Astrocyte (in vitro differentiated cells and primary cell): Measurements from ENCODE around the gene RPLP1. TPM values are rescaled to one million over a fixed set of nuclear protein-coding genes. Genes with fewer than 3 reads are reported as not detected.

Experiments
- DNase-seq: peaks from one replicate; pipeline ENCODE4 v3.0.0-alpha.2; 2010; ENCODE audit warnings: low read depth
- FAIRE-seq: peaks from 2 replicates; lab custom pipeline; 2011; peaks lifted over from hg19 to GRCh38; lab: Jason Lieb, UNC
- H2AFZ ChIP-seq: 2 replicates; pipeline ENCODE4 v1.6.0; 2012; ENCODE audit warnings: low read depth, low read length, inconsistent platforms
- H3K27ac ChIP-seq: 2 replicates; pipeline ENCODE4 v1.5.1; 2011; ENCODE audit warnings: low read depth, low read length, inconsistent platforms
- H3K27me3 ChIP-seq: 2 replicates; pipeline ENCODE4 v1.6.0; 2011; ENCODE audit warnings: low read length, inconsistent platforms; ENCODE audit not compliant: insufficient read depth
- H3K36me3 ChIP-seq: 2 replicates; pipeline ENCODE4 v1.5.1; 2011; ENCODE audit warnings: low read length, inconsistent platforms; ENCODE audit not compliant: insufficient read depth
- H3K4me1 ChIP-seq: 2 replicates; pipeline ENCODE4 v1.5.1; 2011; ENCODE audit warnings: low read length, inconsistent platforms; ENCODE audit not compliant: insufficient read depth
- H3K4me2 ChIP-seq: 2 replicates; pipeline ENCODE4 v1.6.0; 2012; ENCODE audit warnings: low read length, inconsistent platforms
- H3K4me3 ChIP-seq: 2 replicates; pipeline ENCODE4 v1.5.1; 2011; ENCODE audit warnings: low read depth, mild to moderate bottlenecking, low read length, inconsistent platforms; ENCODE audit not compliant: insufficient read depth
- H3K79me2 ChIP-seq: 2 replicates; pipeline ENCODE4 v1.6.0; 2012; ENCODE audit warnings: mild to moderate bottlenecking, low read length, inconsistent platforms; ENCODE audit not compliant: insufficient read depth
- H3K9ac ChIP-seq: 2 replicates; pipeline ENCODE4 v1.6.0; 2012; ENCODE audit warnings: mild to moderate bottlenecking, low read length, inconsistent platforms
- H3K9me3 ChIP-seq: 2 replicates; pipeline ENCODE4 v1.5.1; 2012; ENCODE audit warnings: low read depth, mild to moderate bottlenecking, low read length, inconsistent platforms; ENCODE audit not compliant: insufficient read depth
- H4K20me1 ChIP-seq: 2 replicates; pipeline ENCODE4 v1.6.0; 2012; ENCODE audit warnings: low read length, inconsistent platforms; ENCODE audit not compliant: insufficient read depth
- H3K27ac Mint-ChIP-seq: one replicate; pipeline ENCODE4 v1.8.0; 2021; ENCODE audit warnings: mild to moderate bottlenecking, mixed read lengths; ENCODE audit not compliant: unreplicated experiment
- H3K27me3 Mint-ChIP-seq: one replicate; pipeline ENCODE4 v1.8.0; 2021; ENCODE audit warnings: low read depth, mixed read lengths; ENCODE audit not compliant: unreplicated experiment
- H3K36me3 Mint-ChIP-seq: one replicate; pipeline ENCODE4 v1.8.0; 2021; ENCODE audit warnings: low read depth, mixed read lengths; ENCODE audit not compliant: unreplicated experiment
- H3K4me1 Mint-ChIP-seq: one replicate; pipeline ENCODE4 v1.8.0; 2021; ENCODE audit warnings: low read depth, mixed read lengths; ENCODE audit not compliant: unreplicated experiment
- H3K4me3 Mint-ChIP-seq: one replicate; pipeline ENCODE4 v1.8.0; 2021; ENCODE audit warnings: mild to moderate bottlenecking, moderate library complexity, mixed read lengths; ENCODE audit not compliant: unreplicated experiment
- H3K9me3 Mint-ChIP-seq: one replicate; pipeline ENCODE4 v1.8.0; 2021; ENCODE audit warnings: mild to moderate bottlenecking, mixed read lengths; ENCODE audit not compliant: unreplicated experiment
- EZH2 ChIP-seq: IDR thresholded peaks from 2 replicates; pipeline ENCODE4 v1.6.1; 2012; ENCODE audit warnings: mild to moderate bottlenecking, low read length, inconsistent platforms; ENCODE audit not compliant: insufficient read depth
- total RNA-seq: library from RNA; stranded (reverse); gene quantifications from 2 replicates; pipeline ENCODE4 v1.2.1, GENCODE V29; 2021
- TF ChIP-seq, protein P1 (sequence below): IDR thresholded peaks from 2 replicates; pipeline ENCODE4 v1.5.1; 2011; ENCODE audit warnings: low read depth, mild to moderate bottlenecking, inconsistent platforms, low read length, moderate library complexity; ENCODE audit not compliant: insufficient read depth

The RPLP1 gene
- total RNA-seq, 1 donor from 2014 or later: 1,465 TPM

DNA sequence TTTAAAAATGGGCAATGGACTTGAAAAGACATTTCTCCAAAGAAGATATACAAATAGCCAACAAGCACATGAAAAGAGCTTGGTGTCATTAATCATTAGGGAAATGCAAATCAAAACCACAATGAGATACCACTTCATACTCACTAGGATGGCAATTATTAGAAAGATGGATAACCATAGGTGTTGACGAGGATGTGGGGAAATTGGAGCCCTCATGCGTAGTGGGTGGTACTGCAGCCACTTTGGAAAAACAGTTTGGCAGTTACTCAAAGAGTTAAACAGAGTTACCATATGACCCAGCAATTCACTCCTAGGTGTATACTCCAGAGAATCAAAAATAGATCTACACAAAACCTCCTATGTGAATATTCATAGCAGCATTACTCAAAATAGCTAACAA, 27.4 kb downstream of the RPLP1 start:
- H3K4me2 ChIP-seq: no peak overlapping the region
- H4K20me1 ChIP-seq: no peaks in the 10 kb centered on the region
- no peak for DNase-seq
- no peaks in the 10 kb centered on the region for H3K79me2 ChIP-seq
- no peak overlapping the region for H3K9ac ChIP-seq
- H3K36me3 ChIP-seq: no peaks in the 10 kb centered on the region
- peaks cover 2% of the 10 kb centered on the region for H3K4me1 ChIP-seq
- H3K4me3 ChIP-seq: no peak overlapping the region
- Mint-ChIP-seq H3K4me1 (no peaks in the 10 kb centered on the region), H3K4me3 (no peak overlapping the region), H3K27me3 (peaks cover 52% of the 10 kb centered on the region), H3K9me3 (peaks cover 3% of the 10 kb centered on the region), H3K27ac (no peak overlapping the region), H3K36me3 (peaks cover 8% of the 10 kb centered on the region)
- no peak overlapping the region for H3K27ac ChIP-seq
- H3K9me3 ChIP-seq: no peaks in the 10 kb centered on the region
- no peak for FAIRE-seq
- TF ChIP-seq, protein P1, sequence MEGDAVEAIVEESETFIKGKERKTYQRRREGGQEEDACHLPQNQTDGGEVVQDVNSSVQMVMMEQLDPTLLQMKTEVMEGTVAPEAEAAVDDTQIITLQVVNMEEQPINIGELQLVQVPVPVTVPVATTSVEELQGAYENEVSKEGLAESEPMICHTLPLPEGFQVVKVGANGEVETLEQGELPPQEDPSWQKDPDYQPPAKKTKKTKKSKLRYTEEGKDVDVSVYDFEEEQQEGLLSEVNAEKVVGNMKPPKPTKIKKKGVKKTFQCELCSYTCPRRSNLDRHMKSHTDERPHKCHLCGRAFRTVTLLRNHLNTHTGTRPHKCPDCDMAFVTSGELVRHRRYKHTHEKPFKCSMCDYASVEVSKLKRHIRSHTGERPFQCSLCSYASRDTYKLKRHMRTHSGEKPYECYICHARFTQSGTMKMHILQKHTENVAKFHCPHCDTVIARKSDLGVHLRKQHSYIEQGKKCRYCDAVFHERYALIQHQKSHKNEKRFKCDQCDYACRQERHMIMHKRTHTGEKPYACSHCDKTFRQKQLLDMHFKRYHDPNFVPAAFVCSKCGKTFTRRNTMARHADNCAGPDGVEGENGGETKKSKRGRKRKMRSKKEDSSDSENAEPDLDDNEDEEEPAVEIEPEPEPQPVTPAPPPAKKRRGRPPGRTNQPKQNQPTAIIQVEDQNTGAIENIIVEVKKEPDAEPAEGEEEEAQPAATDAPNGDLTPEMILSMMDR: no peak
- TF ChIP-seq EZH2: no peak
- H2AFZ ChIP-seq: no peak overlapping the region
- H3K27me3 ChIP-seq: no peaks in the 10 kb centered on the region

DNA sequence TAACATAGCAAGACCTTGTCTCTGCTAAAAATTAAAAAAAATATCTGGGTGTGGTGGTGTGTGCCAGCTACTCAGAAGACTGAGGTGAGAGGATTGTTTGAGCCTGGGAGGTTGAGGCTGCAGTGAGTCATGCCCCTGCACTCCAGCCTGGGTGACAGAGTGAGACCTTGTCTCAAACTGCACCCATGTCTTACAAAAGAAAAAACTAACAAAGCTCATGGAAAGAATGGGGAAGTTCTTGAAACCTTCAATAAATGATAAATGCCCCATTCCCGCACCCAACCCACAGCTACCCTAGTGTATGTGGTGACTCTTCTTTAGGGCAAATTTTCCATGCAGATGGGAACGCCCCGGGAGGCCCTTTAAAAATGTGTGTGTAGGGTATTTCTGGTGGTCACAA, 28.3 kb downstream of the RPLP1 start:
- no peaks in the 10 kb centered on the region for H3K4me1 Mint-ChIP-seq
- DNase-seq (no peak), FAIRE-seq (no peak)
- H3K4me3 Mint-ChIP-seq: no peak overlapping the region
- H3K4me3 ChIP-seq: no peak overlapping the region
- no peaks in the 10 kb centered on the region for H4K20me1 ChIP-seq
- no peak overlapping the region for H3K27ac ChIP-seq
- H3K79me2 ChIP-seq: no peaks in the 10 kb centered on the region
- TF ChIP-seq, protein P1: no peak
- no peak for TF ChIP-seq EZH2
- no peaks in the 10 kb centered on the region for H3K27me3 ChIP-seq
- no peaks in the 10 kb centered on the region for H3K9me3 ChIP-seq
- peaks cover 55% of the 10 kb centered on the region for H3K27me3 Mint-ChIP-seq
- H2AFZ ChIP-seq: no peak overlapping the region
- H3K9ac ChIP-seq: no peak overlapping the region
- H3K36me3 Mint-ChIP-seq: peaks cover 8% of the 10 kb centered on the region
- H3K4me1 ChIP-seq: no peaks in the 10 kb centered on the region
- H3K9me3 Mint-ChIP-seq: peaks cover 7% of the 10 kb centered on the region
- no peaks in the 10 kb centered on the region for H3K36me3 ChIP-seq
- no peak overlapping the region for H3K27ac Mint-ChIP-seq
- H3K4me2 ChIP-seq: no peak overlapping the region

DNA sequence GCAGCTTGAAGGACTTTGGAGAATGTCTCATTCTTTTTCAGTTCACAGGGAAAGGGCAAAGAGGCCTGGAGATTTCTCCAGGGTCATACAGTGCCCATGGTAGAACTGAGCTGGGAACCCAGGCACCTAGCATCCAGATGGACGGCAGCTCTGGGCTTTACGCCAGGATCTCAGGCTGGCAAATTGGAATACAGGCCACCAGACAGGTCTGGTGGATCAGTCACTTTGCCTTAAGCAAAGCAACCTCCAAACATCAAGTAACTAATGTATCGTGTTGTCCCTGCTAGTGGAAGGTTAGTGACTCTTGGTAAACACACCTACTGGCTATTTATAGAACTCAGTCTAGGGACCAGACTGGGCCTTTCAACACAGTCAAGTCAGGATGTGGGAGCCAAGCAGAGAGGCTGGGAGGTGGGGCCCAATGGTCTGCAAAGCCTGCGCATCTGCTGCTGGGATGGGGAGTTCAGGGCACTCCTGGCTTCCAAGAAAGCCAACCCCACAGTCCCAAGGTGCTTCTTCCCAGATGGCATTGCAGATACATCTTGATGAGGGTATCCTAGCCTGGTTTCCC, 30.2 kb downstream of the RPLP1 start:
- H3K9me3 ChIP-seq: no peaks in the 10 kb centered on the region
- no peaks in the 10 kb centered on the region for H4K20me1 ChIP-seq
- H3K4me3 ChIP-seq: no peak overlapping the region
- no peaks in the 10 kb centered on the region for H3K4me1 ChIP-seq
- FAIRE-seq (no peak), DNase-seq (no peak)
- H3K79me2 ChIP-seq: no peaks in the 10 kb centered on the region
- peaks cover 2% of the 10 kb centered on the region for H3K4me1 Mint-ChIP-seq
- H3K27ac Mint-ChIP-seq: no peak overlapping the region
- H3K27ac ChIP-seq: no peak overlapping the region
- TF ChIP-seq, protein P1: no peak
- TF ChIP-seq EZH2: no peak
- peaks cover 50% of the 10 kb centered on the region for H3K27me3 Mint-ChIP-seq
- no peak overlapping the region for H3K9ac ChIP-seq
- H3K36me3 ChIP-seq: no peaks in the 10 kb centered on the region
- no peak overlapping the region for H3K4me3 Mint-ChIP-seq
- no peak overlapping the region for H2AFZ ChIP-seq
- peaks cover 7% of the 10 kb centered on the region for H3K9me3 Mint-ChIP-seq
- no peaks in the 10 kb centered on the region for H3K27me3 ChIP-seq
- H3K4me2 ChIP-seq: no peak overlapping the region
- peaks cover 8% of the 10 kb centered on the region for H3K36me3 Mint-ChIP-seq
